NCI-H1092 treated with DMSO at 0.1 percent for 48 hours (cell line): ENCODE data around the gene DBF4B.

ENCODE experiments used
- DNase-seq: peaks from one replicate; lab custom pipeline; 2025; lab: John Stamatoyannopoulos, UW

DBF4B gene

DNA sequence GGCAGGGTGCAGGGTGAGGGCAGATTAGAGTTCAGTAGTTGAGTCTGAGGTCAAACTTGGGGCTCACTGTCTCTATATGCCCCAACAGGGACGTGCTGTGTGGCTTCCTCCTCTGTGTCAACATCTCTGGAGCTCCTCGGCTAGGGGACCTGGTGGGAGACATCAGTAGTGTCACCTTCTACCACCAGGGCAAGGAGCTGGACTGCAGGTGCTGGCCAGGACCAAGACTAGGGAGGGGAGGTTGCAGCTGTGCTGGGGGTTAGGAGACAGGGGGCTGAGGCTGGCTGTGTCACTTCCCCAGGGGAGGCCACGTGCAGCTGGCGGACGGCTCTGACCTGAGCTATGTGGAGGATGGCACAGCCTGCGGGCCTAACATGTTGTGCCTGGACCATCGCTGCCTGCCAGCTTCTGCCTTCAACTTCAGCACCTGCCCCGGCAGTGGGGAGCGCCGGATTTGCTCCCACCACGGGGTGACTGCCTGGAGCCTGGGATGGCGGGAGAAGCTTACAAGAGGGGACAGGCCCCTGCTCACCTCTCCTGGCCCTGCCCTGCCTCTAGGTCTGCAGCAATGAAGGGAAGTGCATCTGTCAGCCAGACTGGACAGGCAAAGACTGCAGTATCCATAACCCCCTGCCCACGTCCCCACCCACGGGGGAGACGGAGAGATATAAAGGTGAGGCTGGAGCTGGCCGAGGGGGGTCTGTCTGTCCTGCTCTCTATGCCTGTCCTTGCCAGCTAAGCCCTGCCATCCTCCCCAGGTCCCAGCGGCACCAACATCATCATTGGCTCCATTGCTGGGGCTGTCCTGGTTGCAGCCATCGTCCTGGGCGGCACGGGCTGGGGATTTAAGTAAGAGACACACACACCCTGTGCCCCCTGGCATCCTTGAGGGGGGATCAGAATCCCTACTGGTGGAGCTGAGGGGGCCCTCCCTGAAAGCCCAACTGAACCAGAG lies 69.2 kb downstream of the DBF4B start:
- DNase-seq: no peak

DNA sequence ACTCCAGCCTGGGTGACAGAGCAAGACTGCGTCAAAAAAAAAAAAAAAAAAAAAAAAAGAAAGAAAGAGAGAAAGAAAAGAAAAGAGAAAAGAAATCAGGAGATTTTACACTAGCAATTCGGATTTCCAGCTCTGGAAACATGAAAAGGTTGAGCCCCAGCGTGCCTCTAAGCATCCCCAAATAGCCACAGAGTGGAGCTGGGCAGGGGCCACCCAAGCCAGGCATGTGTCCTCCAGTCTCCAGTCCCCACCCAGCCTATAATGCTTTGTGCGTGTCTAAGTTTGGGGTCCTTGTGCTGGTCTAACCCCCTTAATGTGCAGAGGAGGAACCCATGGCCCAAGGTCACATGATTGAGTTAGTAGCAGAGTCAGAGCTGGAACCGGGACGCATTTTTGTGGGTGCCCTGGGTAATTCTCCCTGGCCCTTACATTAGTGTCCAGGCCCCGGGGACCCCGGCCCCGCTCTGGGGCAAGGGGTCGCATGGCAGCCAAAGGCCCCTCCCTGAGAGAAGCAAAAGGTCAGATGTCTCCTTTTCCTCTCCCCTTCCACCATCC lies 70.3 kb downstream of the DBF4B start:
- no peak for DNase-seq

DNA sequence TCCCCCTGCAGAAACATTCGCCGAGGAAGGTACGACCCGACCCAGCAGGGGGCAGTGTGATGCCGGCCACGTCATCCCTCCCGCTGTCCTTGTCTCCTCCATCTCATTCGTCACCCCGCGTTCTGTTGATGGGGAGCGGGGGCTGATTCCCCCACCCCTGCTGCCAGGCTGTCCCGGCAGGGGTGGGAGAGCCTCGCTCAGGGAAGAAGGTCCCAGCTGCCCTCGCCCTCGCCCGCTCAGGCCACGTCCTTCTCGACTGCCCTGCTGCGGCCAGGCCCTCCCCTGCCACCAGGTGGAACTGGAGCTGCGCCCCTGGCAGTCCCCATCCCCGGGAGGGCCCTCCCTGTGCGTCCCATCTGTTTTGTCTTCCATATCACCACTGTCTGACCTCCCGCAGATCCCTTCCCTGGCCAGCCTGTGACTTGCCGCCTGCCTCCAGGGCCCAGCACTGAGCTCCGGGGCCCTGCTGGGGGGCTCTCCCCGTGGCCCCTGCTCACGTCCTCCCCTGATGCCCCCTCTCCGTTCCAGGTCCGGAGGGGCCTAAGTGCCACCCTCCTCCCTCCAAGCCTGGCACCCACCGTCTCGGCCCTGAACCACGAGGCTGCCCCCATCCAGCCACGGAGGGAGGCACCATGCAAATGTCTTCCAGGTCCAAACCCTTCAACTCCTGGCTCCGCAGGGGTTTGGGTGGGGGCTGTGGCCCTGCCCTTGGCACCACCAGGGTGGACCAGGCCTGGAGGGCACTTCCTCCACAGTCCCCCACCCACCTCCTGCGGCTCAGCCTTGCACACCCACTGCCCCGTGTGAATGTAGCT lies 71.0 kb downstream of the DBF4B start:
- peak; percentile 72 for DNase-seq

DNA sequence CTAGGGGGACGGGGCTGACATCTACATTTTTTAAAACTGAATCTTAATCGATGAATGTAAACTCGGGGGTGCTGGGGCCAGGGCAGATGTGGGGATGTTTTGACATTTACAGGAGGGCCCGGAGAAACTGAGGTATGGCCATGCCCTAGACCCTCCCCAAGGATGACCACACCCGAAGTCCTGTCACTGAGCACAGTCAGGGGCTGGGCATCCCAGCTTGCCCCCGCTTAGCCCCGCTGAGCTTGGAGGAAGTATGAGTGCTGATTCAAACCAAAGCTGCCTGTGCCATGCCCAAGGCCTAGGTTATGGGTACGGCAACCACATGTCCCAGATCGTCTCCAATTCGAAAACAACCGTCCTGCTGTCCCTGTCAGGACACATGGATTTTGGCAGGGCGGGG lies 71.7 kb downstream of the DBF4B start:
- DNase-seq: no peak

DNA sequence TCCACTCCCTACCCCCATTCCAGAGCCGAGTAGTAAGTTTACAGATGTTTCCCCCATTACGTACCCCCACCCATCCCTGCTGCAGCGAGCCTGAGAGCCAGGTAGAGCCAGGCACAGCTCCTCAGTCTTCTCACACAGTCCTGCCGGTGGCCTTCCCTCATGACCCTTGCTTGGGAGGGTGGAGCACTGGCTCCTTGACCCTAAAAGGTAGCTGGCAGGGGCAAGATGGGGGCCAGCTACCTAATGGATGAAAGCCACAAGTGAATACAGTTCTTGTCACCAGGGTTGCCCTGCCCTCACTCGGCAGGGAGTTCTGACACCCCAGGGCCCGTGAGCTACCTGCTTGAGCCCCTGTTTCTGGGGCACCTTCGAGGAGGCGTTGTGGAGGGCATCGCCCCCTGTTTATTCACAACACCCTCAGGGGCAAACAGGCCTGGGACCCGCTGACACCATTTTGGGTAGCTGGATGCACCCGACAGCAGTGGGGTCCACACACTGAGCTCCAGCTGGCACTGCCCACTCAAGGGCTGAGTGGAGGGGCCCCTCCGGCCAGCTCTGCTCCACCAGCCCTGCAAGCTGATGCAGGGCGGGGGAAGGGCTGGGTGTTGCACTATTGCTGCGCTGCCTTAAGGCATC lies 72.5 kb downstream of the DBF4B start:
- DNase-seq: no peak

DNA sequence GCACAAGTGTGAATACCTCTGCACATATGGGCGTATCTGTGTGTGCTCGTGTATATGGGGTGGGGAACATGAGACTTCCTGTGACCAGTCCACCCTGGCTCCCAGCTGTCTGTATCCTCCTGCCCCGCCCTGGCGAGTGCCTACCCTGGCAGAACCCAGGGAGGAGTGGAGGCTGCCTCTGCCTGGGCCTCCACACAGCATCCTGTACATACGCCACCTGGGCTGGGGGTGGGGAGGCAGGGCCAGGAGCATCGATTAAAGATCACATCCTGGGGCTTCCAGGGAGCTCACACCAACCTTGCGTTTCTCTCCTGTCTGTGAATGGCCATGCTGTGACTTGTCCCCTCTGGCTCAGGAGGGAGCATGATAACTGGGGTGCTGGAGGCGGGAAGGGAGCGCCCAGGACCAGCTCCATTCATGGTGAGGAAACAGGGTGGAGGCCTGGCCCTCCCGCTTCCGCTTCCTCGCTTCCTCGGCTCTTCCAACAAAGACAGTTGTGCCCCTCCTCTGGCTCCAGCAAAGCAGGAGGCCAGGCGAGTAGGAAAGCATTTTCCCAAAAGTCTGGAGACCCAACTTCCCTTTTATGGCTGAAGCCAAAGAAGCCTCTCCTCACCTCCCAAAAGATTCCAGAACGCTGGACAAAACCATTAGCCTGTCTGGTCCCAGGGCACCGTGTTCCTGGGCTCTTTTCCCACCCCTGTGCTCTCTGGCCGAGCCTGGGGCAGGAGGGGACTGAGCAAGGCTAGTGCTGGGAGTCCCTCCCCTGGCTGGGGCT lies 73.3 kb downstream of the DBF4B start:
- DNase-seq: no peak

DNA sequence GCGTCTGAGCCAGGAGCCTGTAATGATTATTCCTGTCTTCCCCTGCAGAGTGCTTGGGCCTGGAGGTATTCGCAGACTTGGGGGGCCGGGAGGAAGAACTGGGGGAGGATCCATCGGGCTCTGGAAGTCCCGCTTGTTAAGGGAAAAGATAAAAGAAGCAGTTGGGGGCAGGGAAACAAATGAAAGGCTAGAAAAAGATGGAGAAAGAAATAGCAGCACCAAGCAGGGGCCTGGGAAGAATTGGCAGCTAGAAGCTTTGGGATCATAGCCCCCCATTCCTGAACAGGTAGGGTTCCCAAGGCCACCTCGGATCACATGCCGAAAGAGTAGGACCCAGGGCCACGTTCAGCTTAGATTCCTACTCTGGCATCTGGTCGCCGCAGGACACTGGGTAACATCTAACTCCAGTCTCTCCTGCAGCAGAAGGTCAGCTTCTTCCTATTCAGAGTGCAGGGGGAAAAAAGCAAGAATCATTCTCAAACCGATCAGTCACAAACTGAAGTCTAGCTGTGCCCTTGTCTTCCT lies 73.9 kb downstream of the DBF4B start:
- DNase-seq: no peak

DNA sequence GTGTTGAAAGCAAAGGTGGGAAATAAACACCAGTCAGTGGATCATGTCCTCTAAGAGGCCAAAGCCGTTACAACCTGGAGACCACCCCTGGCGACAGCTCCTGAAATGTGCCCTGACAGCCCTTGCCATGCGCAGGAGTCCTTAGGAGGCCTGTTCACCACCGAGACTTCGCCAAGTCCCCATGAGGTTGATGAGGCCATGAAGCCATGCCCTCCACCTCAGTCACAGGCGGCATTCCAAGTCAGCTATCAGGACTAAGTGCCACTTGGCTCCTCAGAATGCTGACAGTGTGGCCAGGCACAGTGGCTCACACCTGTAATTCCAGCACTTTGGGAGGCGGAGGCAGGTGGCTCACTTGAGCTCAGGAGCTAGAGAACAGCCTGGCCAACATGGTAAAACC lies 77.5 kb downstream of the DBF4B start:
- DNase-seq: no peak

DNA sequence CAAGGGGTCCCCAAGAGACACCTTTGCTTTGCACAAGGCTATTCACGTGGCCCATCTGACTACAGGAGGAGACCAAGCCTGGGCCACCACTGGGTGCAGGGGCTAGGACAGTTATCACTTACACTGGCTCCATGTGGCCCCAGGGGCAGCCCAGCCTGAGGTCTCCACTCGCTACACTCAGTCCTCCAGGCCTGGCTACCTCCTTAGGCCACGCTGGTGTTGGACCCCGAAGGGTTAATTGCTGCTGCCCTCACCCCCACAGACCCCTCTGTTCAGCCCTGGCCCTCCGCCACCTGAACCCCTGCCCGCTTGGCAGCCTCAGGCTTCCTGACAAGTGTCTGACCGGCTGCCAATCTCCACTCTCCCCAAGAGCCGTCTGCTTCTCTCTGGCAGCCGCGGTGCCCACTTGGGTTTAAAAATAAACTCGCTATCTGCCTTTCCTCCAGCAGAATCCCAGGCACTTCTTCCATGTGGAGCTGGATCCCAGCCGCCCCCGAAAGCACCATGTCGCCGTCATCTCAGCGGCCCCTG lies 78.2 kb downstream of the DBF4B start:
- peak; percentile 72 for DNase-seq

DNA sequence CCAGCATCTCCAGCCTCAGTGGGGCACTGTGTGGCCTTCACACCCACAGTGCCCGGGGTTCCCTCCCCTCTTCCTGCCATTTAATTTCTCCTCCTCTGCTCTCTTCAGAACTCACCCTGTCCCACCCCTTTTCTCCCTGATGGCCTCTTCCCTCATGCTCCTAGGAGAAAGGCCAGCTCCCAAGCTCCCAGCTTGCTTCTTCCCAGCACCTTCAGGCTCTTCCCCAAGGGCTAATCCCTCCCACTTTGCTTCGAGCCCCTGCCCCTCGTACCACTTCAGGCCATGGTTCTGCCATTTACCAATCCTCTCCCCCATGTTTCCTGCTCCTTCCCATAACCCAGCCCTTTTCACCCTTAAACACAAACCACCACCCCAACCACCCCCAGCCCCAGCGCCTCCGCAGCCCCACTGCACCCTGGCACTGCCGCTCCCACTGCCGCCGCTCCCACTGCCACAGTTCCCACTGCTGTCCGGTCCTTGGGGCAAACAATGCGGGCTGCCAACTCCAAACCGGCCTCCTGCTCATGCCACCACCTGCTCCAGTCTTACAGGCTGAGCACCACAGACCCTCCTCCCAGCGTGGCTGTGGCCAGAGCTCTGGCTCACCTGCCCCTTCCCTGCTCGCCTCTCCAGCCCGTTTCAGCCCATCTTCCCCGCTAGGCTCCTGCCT lies 78.9 kb downstream of the DBF4B start:
- peak; percentile 7 for DNase-seq

DNA sequence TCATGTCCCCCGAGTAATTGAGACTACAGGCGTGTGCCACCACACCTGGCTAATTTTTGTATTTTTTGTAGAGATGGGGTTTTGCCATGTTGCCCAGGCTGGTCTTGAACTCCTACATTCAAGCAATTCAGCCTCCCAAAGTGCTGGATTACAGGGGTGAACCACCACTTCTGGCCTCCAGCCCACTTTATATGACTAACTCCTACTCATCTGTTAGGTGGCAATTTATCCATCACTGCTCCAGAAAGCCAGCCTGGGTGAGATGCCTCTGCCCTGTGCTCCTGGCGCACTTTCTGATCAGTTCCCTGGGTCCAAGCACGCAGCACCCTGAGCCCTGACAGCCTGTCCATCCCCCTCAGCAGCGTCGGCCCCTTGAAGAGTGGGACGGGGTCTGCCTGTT lies 79.7 kb downstream of the DBF4B start:
- no peak for DNase-seq

DNA sequence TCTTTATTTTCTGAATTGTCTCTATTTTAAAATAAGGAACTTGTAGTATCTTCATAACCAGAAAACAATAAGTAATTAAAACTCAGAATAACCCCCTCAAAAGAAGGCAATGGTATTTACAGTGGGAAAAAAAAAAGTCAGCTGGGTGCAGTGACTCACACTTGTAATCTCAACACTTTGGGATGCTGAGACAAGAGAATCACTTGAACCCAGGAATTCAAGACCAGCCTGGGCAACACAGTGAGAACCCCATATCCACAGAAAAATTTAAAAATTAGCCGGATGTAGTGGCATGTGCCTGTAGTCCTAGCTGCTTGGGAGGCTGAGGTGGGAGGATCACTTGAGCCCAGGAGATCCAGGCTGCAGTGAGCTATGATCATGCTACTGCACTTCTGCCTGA lies 83.8 kb downstream of the DBF4B start:
- DNase-seq: no peak

DNA sequence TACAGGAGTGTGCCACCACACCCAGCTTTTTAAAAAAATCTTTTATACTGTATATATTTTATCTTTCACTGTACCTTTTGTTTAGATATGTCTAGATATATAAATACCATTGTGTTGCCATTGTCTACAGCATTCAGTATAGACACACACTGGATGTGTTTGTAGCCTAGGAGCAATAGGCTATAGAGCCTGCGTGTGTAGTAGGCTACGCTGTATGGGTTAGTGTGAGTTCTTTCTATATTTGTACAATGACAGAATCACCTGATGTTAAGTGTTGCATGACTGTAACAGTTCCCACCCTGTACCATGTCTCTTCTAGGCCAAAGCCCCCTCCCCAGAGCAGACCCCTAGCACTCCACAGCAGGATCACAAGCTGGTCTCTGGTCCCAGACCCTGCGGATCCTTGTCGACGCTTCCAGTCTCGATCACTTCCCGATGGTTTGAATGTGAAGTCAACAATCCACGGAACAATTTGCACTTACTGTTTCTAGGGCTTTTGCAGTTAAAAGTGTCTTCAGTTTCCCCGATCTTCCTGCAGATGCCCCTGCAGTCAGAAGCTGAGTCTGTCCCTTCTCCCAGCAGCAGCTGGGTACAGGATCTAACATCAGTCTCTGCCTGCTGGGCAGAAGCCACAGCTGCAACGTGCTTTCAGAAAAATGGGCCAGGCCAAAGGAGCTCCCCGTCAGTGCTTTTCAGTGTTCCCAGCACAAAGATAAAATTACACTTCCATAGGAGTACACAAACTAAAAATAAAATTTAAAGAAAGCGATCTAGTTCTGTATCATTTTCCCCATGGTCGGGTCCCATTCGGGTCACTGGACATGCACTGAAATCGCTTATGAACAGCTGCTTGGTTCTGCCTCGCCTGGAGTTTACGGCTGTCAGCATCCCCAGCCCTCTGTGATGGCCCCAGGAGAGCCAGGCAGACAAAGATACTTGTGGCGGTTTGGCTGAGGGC lies 85.7 kb downstream of the DBF4B start:
- DNase-seq: no peak

DNA sequence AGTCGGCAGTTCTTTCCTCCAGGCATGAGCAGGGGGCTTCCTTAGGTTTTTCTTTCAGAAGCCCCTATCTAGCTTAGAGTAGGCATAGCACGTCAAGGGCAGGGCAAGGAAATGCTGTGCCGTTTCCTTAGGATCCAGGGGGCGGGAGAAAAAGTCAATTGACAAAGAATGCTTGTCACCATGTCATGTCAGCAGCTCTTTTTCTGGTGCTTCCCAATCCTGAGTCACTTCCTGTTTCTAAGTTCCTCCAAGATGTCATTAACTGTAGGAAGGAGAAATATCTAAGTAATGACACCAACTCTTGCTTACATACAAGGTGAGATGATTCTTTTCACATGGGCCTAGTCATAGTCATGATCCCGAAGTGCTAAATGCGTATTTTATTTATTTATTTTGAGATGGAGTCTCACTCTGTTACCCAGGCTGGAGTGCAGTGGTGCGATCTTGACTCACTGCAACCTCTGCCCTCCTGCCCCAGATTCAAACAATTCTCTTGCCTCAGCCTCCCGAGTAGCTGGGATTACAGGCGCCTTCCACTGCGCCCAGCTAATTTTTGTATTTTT lies 86.5 kb downstream of the DBF4B start:
- DNase-seq: no peak

DNA sequence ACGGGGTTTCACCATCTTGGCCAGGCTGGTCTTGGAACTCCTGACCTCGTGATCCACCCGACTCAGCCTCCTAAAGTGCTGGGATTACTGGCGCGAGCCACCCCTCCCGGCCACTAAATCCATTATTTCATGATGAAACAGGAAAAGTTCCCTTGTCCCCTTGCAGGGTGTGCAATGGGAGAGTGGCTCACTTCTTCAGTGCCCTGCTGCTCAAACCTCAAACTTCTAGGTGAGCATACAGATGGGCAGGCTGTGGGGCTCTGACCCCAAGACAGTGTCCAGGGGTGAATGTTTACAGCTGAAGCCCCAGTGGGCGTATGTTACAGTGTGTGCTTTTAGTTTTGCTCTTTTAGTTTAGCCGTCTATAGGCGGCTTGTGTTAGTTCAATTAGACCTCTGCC lies 87.0 kb downstream of the DBF4B start:
- no peak for DNase-seq

DNA sequence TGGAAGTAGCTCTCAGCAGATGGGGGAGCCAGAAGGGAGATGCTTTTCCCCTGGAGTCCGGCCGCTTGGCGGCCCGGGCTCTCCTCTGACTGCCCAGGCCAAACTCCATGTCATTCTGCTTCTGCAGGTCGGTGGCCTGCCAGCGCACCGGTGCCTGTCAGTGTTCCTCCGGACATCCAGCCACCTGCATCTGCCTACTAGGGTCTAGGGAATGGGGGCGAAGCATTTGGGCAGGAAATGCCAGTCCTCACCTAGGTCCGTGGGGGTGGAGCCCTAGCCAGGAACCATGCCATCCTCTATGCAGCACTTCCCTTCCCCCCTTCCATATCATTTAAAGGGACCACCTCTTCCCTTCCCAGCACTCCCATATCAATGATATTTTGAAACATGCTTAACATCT lies 87.5 kb downstream of the DBF4B start:
- no peak for DNase-seq

DNA sequence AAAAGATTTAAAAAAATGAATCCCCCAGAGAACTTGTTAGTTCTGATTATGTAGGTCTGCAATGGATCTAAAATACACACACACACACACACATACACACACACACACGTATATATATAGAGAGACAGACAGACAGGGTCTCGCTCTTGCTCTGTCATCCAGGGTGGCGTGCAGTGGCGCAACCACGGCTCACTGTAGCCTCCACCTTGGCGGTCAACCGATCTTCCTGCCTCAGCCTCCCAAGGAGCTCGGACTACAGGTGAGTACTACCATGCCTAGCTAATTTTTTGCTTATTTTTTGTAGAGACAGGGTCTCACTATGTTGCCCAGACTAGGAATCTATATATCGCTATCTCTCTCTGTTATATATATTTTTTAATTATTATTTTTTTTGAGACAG lies 88.3 kb downstream of the DBF4B start:
- DNase-seq: no peak

DNA sequence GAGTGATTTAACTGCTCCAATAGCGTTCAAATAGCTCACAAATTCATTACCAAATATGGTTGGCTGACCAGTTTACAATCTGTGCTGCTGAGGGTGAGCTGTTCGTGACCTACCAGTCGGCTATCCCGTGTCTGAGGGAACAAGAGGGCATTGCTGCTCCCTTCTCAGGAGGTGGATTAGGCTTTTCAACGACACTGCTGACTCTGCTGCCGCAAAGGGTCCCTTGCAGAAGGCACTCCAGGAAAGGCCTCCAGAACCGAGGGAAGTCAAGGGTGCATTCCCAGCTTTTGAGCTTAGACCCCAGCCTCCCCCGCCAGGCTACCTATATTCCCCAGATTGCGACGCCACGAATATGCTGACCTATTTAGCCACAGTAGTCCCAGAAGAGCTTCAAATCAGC lies 89.3 kb downstream of the DBF4B start:
- no peak for DNase-seq

DNA sequence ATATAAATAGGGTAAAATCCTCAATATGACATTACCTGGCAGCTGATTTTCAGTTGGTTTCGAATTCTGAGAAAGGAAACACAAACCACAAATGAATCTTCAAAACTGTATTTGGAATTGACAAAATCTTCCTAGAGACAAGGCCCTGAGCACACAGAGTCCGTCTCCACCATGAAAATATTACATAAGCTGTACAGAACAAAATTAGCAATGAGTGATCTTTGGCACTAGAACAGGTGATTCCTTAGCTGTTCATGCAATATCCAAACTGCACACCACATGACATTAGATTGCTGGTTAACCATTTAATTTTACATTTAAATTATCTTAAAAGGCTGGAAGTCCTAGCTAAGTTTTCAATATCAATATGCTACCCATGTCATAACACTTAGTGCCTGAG lies 89.9 kb downstream of the DBF4B start:
- DNase-seq: no peak
